Neuronal stem cell (in vitro differentiated cells): ENCODE data around the gene AKR1B1.

ENCODE experiments used
- DNase-seq: peaks from one replicate; pipeline ENCODE4 v3.0.0-alpha.2; 2013; ENCODE audit warnings: low spot score
- H2AFZ ChIP-seq: one replicate; pipeline ENCODE4 v1.6.1; 2013; ENCODE audit warnings: mild to moderate bottlenecking, low read length, inconsistent platforms
- H2AK5ac ChIP-seq: 2 replicates; pipeline ENCODE4 v1.6.1; 2013; ENCODE audit warnings: low read depth, mild to moderate bottlenecking, inconsistent platforms, low read length, moderate library complexity, mixed read lengths
- H2BK120ac ChIP-seq: 2 replicates; pipeline ENCODE4 v1.6.1; 2013; ENCODE audit warnings: low read depth, mild to moderate bottlenecking, inconsistent platforms, low read length, moderate library complexity, mixed read lengths
- H2BK12ac ChIP-seq: one replicate; pipeline ENCODE4 v1.6.1; 2013; ENCODE audit warnings: low read length, inconsistent platforms
- H2BK15ac ChIP-seq: 2 replicates; pipeline ENCODE4 v1.6.1; 2013; ENCODE audit warnings: mild to moderate bottlenecking, low read length, inconsistent platforms, mixed read lengths
- H2BK5ac ChIP-seq: one replicate; pipeline ENCODE4 v1.6.1; 2013; ENCODE audit warnings: inconsistent platforms, mild to moderate bottlenecking, low read length, moderate library complexity
- H3K14ac ChIP-seq: one replicate; pipeline ENCODE4 v1.6.1; 2013; ENCODE audit warnings: low read length, inconsistent platforms
- H3K18ac ChIP-seq: 2 replicates; pipeline ENCODE4 v1.6.1; 2013; ENCODE audit warnings: low read length, inconsistent platforms
- H3K23ac ChIP-seq: 2 replicates; pipeline ENCODE4 v1.6.1; 2013; ENCODE audit warnings: low read depth, mild to moderate bottlenecking, mixed read lengths, low read length, inconsistent platforms; ENCODE audit not compliant: poor library complexity
- H3K27ac ChIP-seq: replicated peaks from 3 replicates; pipeline ENCODE4 v1.5.1; 2013; ENCODE audit warnings: low read length, inconsistent platforms
- H3K27me3 ChIP-seq, 3 experiments: 2 replicates each; pipeline ENCODE4 v1.6.1; 2013; ENCODE audit warnings: low read length in 3 of 3, mild to moderate bottlenecking in 2 of 3, inconsistent platforms in 1 of 3, low read depth in 1 of 3, mixed read lengths in 1 of 3, moderate library complexity in 1 of 3; ENCODE audit not compliant: control insufficient read depth in 3 of 3, insufficient read depth in 3 of 3
- H3K36me3 ChIP-seq, 2 donors: replicated peaks in 1 of 2; 2 replicates each; pipeline ENCODE4 v1.6.1; 2013; ENCODE audit warnings: low read length in 2 of 2; ENCODE audit not compliant: control insufficient read depth in 2 of 2, insufficient read depth in 2 of 2
- H3K4ac ChIP-seq: 2 replicates; pipeline ENCODE4 v1.6.1; 2013; ENCODE audit warnings: inconsistent platforms, mild to moderate bottlenecking, low read length, moderate library complexity
- H3K4me1 ChIP-seq, 2 donors: 1 replicate in 1 of 2; 2 replicates in 1 of 2; pipeline ENCODE4 v1.6.1; 2013; ENCODE audit warnings: low read length in 2 of 2, low read depth in 1 of 2; ENCODE audit not compliant: control insufficient read depth in 2 of 2, insufficient read depth in 1 of 2
- H3K4me2 ChIP-seq: one replicate; pipeline ENCODE4 v1.6.1; 2013; ENCODE audit warnings: mild to moderate bottlenecking, low read length, inconsistent platforms; ENCODE audit not compliant: insufficient read depth, poor library complexity, severe bottlenecking
- H3K4me3 ChIP-seq, 2 donors: 2 replicates each; pipeline ENCODE4 v1.5.1; 2013; ENCODE audit warnings: low read length in 2 of 2, mild to moderate bottlenecking in 2 of 2, inconsistent platforms in 1 of 2, moderate library complexity in 1 of 2
- H3K79me1 ChIP-seq: one replicate; pipeline ENCODE4 v1.6.1; 2013; ENCODE audit warnings: low read depth, mild to moderate bottlenecking, inconsistent platforms, low read length, moderate library complexity
- H3K9ac ChIP-seq: one replicate; pipeline ENCODE4 v1.6.1; 2013; ENCODE audit warnings: mild to moderate bottlenecking, low read depth, low read length, inconsistent platforms; ENCODE audit not compliant: poor library complexity
- H3K9me3 ChIP-seq, 2 donors: replicated peaks in 1 of 2; 2 replicates each; pipeline versions ENCODE3 to v1.6.1; 2013; ENCODE audit warnings: low read length in 2 of 2, mild to moderate bottlenecking in 2 of 2, inconsistent platforms in 1 of 2, low read depth in 1 of 2, mixed read lengths in 1 of 2, moderate library complexity in 1 of 2; ENCODE audit not compliant: control insufficient read depth in 2 of 2, insufficient read depth in 1 of 2
- H4K8ac ChIP-seq: one replicate; pipeline ENCODE4 v1.6.1; 2013; ENCODE audit warnings: low read depth, mild to moderate bottlenecking, inconsistent platforms, low read length, moderate library complexity
- H4K91ac ChIP-seq: one replicate; pipeline ENCODE4 v1.6.1; 2013; ENCODE audit warnings: low read length, low read depth, mild to moderate bottlenecking, inconsistent platforms; ENCODE audit not compliant: poor library complexity
- WGBS, 2 donors: extraction: QIAGEN DNeasy Blood & Tissue Kit; methylation state at CpG; one replicate each; pipeline ENCODE4 v1.1.7; 2013; ENCODE audit warnings: missing lambda C conversion rate in 2 of 2, mixed read lengths in 1 of 2; ENCODE audit not compliant: insufficient read length in 2 of 2, insufficient replicate concordance in 1 of 2; ENCODE audit errors: extremely low coverage in 2 of 2; 5-methylcytosine and 5-hydroxymethylcytosine counted together

The AKR1B1 gene

DNA sequence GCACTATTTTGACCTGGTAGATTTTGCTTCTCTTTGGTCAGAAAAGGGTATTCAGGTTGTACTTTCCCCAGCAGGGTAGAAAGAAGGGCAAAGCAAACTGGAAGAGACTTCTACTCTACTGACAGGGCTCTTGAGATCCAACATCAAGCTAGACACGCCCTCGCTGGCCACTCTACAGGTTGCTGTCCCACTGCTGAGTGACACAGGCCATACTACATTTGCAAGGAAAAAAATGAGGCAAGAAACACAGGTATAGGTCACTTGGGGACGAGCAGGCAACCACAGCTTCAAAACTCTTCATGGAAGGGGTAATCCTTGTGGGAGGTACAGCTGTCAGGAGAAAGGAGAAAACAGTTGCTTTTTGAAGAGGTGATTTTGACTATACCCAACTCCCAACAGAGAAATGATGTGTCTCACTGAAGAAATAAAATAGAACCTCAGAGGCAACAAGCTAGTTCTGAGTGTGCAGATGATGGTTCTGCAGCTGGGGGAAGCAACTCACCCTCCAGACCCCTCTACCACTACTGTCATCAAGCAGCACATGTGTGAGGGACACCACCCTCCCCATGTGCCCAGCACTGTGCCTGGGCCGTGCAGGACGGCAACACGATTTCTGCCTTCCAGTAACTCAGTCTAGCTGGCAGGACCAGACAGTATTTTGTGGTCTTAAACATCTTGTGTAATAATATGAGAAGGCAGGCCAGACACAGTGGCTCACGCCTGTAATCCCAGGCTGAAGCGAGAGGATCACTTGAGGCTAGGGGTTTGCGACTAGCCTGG lies 16.3 kb downstream of the AKR1B1 start:
- no peak overlapping the region for H2AFZ ChIP-seq
- H3K9me3 ChIP-seq, result peaks cover 0 to 3% of the 10 kb centered on the region in 2 donors
- H2BK5ac ChIP-seq, result no peak overlapping the region
- H2BK12ac ChIP-seq, result no peak overlapping the region
- H4K91ac ChIP-seq, result no peak overlapping the region
- no peak overlapping the region for H2AK5ac ChIP-seq
- H3K36me3 ChIP-seq, result peaks cover 48 to 78% of the 10 kb centered on the region in 2 donors
- H2BK120ac ChIP-seq, result no peak overlapping the region
- H3K14ac ChIP-seq, result no peak overlapping the region
- H3K4me1 ChIP-seq, result peaks cover 0 to 4% of the 10 kb centered on the region in 2 donors
- H3K9ac ChIP-seq, result no peak overlapping the region
- no peak overlapping the region for H2BK15ac ChIP-seq
- no peak overlapping the region for H3K18ac ChIP-seq
- no peaks in the 10 kb centered on the region for H3K27me3 ChIP-seq
- H3K27ac ChIP-seq, result no peak overlapping the region
- H3K4me2 ChIP-seq, result no peak overlapping the region
- H3K23ac ChIP-seq, result no peak overlapping the region
- no peak overlapping the region for H3K4me3 ChIP-seq
- no CpG with 5 or more reads among the region's 9 CpGs for WGBS, 2 donors
- H3K4ac ChIP-seq, result no peak overlapping the region
- no peak for DNase-seq
- H4K8ac ChIP-seq, result no peak overlapping the region
- no peaks in the 10 kb centered on the region for H3K79me1 ChIP-seq

DNA sequence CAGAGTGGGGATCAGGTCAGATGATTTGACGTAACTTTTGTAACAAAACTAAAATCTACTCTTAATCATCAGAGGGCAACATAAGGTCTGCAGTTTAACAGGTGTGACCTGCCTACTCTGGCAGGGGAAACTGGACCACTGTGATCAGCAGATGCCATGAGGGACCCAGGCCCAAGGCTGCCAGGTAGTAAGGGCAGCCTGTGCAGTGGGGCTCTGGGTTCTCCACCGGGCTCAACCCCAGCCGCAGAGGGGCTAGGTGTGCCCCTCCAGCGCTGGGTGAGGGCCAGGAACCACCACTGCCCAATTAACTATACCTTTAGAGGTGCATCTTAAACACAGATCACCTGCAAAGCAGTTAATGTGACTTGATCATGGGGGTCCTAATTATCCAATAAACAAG lies 17.6 kb downstream of the AKR1B1 start:
- Histone ChIP-seq H3K79me1 (no peaks in the 10 kb centered on the region), H2AFZ (no peak overlapping the region), H3K4ac (no peak overlapping the region), H3K23ac (no peak overlapping the region), H3K14ac (no peak overlapping the region), H3K9ac (peak overlapping the region; percentile 39), H2AK5ac (no peak overlapping the region), H2BK12ac (no peak overlapping the region), H3K9me3 (peaks cover 0 to 3% of the 10 kb centered on the region in 2 donors), H3K4me3 (no peak overlapping the region), H3K27ac (no peak overlapping the region), H2BK120ac (no peak overlapping the region), H2BK15ac (no peak overlapping the region), H3K4me1 (peaks cover 0 to 4% of the 10 kb centered on the region in 2 donors), H3K27me3 (no peaks in the 10 kb centered on the region), H3K4me2 (no peak overlapping the region), H3K36me3 (peaks cover 36 to 65% of the 10 kb centered on the region in 2 donors), H2BK5ac (no peak overlapping the region), H4K8ac (no peak overlapping the region), H4K91ac (no peak overlapping the region), H3K18ac (no peak overlapping the region)
- no peak for DNase-seq
- no CpG with 5 or more reads among the region's 4 CpGs for WGBS, 2 donors

DNA sequence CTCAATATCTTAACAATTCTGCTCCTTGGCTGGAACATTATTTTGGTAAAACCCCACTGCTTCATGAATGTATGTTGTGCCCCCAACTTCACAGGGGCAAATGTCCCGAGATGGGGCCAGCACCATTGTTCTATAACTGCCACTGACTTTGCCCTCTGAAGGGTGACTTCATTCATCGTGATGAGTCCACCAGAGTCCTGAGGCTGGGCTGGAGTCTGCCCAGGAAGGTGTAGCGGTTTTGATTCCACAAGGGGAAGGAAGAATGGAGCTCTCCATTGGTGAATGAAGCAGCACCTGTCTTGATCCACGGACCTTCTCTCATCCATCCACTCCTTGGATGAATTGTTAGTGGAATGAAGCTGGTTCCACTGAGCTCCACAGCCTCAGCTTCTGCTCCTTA lies 18.4 kb downstream of the AKR1B1 start:
- no CpG with 5 or more reads among the region's 4 CpGs for WGBS, 2 donors
- Histone ChIP-seq H3K9ac (no peak overlapping the region), H3K36me3 (peaks cover 31 to 57% of the 10 kb centered on the region in 2 donors)

DNA sequence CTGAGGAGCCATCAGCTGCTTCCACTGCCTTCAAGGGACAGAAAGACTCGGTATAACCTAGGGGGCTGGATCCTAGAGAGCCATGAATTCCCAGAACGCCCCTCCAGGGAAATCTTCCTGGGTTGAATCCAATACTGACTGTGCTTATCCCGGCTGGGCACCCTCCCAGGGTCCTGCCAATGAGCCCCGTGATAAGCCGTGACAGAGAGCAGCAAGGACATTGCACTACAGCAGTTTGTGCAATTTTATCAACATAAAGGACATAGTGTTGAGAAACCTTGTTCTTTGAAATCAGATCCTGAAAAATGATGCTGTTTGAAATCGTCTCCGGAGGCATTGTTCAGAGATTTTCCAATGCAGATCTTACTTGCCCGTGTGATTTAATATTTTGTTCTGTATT lies 18.8 kb downstream of the AKR1B1 start:
- WGBS, 2 donors, result no CpG with 5 or more reads among the region's 8 CpGs
- no peak for DNase-seq
- Histone ChIP-seq H2AK5ac (no peak overlapping the region), H3K14ac (no peak overlapping the region), H3K18ac (no peak overlapping the region), H3K79me1 (no peaks in the 10 kb centered on the region), H4K8ac (no peak overlapping the region), H3K9me3 (peaks cover 0 to 3% of the 10 kb centered on the region in 2 donors), H3K4me3 (no peak overlapping the region), H3K4me2 (no peak overlapping the region), H2BK15ac (no peak overlapping the region), H3K36me3 (peaks cover 31 to 53% of the 10 kb centered on the region in 2 donors), H2AFZ (no peak overlapping the region), H3K23ac (no peak overlapping the region), H3K27me3 (no peaks in the 10 kb centered on the region), H3K4ac (no peak overlapping the region), H3K27ac (no peak overlapping the region), H3K9ac (no peak overlapping the region), H3K4me1 (peaks cover 0 to 4% of the 10 kb centered on the region in 2 donors), H2BK5ac (no peak overlapping the region), H2BK120ac (no peak overlapping the region), H4K91ac (no peak overlapping the region), H2BK12ac (no peak overlapping the region)

More for the DNA sequence above, 18.4 kb downstream of the AKR1B1 start:
- Histone ChIP-seq H3K79me1 (no peaks in the 10 kb centered on the region), H3K4me2 (no peak overlapping the region), H2AFZ (no peak overlapping the region), H3K9me3 (peaks cover 0 to 3% of the 10 kb centered on the region in 2 donors), H3K23ac (no peak overlapping the region), H3K27ac (no peak overlapping the region), H3K27me3 (no peaks in the 10 kb centered on the region), H3K4ac (no peak overlapping the region), H2AK5ac (no peak overlapping the region), H3K4me1 (peaks cover 0 to 4% of the 10 kb centered on the region in 2 donors), H4K8ac (no peak overlapping the region), H3K14ac (no peak overlapping the region), H4K91ac (no peak overlapping the region), H2BK12ac (no peak overlapping the region), H3K4me3 (peak overlapping the region in 1 of 2 donors; percentile 14), H3K18ac (no peak overlapping the region), H2BK15ac (no peak overlapping the region), H2BK5ac (no peak overlapping the region), H2BK120ac (no peak overlapping the region)
- DNase-seq, result no peak
